HG03565 (cell line): ENCODE measurements around the gene RAB36.

Source experiments
- ATAC-seq: cut with Tn5 transposase; IDR thresholded peaks from one replicate; pipeline ENCODE4 v1.9.1; 2021; ENCODE audit warnings: mild to moderate bottlenecking, moderate library complexity; ENCODE audit not compliant: unreplicated experiment

RAB36 gene, protein sequence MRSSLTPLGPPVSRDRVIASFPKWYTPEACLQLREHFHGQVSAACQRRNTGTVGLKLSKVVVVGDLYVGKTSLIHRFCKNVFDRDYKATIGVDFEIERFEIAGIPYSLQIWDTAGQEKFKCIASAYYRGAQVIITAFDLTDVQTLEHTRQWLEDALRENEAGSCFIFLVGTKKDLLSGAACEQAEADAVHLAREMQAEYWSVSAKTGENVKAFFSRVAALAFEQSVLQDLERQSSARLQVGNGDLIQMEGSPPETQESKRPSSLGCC

DNA sequence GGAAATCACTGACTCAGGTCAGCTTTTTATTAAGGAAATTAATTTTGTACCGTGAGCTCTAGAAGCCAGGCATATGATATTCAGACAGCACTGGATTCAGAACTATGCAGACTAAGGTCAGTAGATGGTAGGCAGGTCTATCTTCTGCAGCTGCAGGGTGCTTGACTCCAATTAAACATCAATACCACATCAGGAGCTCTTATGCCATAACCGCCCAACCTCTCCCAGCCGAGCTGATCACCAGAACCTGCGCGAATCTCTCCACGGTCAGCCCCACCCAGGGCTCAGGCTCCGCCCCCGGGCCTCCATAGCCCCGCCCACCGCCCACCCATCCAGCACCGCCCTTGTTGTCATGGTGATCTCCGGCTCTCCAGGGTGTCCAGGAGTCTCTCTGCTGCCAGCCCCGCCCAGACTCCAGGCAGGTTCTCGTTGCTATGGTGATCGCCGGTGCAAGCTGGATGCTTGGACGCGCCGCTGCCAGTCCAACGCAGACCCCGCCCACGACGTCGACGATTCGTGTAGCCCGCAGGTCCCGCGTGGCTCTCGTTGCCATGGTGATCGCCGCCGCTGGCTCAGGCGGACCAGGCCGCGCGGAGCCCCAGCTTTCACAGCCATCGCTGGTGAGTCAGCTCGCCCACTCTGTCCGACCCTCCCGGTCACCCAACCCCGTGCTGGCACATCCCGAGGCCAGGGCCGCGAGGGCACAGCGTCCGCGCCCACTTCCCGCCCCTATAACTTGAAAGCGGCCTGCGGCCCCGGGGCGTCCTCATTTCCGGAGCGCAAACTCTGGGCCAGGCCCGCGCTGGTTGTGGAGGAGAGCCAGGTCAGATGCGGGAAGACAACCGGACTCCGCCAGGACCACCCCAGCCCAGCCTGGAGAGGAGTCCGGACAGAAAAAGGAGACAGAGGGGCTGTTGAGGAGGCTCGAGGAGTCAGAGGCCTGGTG is at the start of gene RAB36:
TSS of gene RAB36 (plus strand) at position 546 of the 946 bp plus-strand sequence. CDS start 1,140 bp downstream, outside the sequence.
- no peak for ATAC-seq

DNA sequence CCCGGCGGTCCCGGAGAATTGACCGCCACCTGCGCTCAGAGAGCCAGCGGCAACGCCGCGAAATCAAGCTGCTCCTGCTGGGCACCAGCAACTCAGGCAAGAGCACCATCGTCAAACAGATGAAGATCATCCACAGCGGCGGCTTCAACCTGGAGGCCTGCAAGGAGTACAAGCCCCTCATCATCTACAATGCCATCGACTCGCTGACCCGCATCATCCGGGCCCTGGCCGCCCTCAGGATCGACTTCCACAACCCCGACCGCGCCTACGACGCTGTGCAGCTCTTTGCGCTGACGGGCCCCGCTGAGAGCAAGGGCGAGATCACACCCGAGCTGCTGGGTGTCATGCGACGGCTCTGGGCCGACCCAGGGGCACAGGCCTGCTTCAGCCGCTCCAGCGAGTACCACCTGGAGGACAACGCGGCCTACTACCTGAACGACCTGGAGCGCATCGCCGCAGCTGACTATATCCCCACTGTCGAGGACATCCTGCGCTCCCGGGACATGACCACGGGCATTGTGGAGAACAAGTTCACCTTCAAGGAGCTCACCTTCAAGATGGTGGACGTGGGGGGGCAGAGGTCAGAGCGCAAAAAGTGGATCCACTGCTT is 49.4 kb upstream of the RAB36 start:
- no peak for ATAC-seq

DNA sequence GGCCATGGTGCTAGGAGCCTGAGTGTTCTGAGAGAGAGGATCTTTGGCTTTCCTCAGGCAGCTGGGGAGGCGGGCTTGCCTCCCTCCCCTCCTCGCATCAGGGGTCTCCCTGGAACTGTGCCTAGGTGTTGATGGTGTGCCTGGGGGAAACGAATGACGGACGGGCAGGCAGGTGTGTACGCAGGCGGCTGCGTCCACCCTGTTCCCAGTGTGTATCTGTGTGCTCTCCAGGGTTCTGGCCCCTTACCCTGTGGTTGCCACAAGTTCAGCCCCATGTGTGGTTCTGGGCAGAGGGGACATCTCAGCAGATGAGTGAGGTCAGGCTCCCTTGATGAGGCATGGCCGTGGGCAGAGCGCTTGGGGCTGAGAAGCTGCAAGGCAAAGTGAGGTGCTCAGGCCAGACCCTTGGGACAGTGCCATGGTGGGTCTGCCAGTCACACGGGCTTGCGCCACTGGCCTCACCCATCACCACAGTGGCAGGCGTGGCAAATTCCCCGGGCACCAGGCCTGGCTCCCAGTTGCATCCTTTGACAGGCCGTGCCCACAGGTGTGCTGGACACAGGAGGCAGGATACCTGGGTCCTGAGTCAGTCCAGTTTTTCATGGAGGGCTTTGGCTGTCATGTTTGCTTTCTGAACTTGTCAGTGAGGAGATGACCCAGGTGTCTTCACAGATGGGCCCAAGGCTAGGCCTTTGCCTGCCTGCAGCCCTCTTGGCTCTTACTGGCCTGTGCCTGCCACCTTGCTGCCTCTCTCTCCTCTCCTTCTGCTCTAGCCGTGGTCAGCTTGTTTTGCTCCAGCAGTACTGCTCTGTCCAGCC is 47.7 kb upstream of the RAB36 start:
- ATAC-seq = no peak

DNA sequence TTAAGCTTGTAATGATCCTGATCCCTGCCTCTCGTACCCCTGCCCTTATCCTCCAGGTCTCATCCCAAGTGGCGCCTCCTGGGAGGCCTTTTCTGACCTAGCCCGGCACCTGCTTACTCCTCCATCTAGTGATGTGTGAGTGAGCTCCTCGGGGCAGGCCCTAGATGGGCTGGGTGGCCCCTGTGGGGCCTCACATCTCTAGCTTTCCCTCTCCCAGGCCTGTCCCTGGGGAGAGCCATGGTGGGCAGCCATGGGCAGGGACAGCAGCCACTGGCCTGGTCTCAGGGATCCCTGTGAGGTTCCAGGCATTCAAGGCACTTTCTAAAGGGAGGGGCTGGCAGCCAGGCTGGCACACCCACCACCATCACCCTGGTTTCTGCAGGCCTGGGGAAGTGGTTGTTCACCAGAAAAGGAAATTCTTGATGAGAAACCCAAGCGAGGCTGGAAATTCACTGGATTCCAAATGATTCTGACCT is 47.0 kb upstream of the RAB36 start:
- no peak for ATAC-seq

DNA sequence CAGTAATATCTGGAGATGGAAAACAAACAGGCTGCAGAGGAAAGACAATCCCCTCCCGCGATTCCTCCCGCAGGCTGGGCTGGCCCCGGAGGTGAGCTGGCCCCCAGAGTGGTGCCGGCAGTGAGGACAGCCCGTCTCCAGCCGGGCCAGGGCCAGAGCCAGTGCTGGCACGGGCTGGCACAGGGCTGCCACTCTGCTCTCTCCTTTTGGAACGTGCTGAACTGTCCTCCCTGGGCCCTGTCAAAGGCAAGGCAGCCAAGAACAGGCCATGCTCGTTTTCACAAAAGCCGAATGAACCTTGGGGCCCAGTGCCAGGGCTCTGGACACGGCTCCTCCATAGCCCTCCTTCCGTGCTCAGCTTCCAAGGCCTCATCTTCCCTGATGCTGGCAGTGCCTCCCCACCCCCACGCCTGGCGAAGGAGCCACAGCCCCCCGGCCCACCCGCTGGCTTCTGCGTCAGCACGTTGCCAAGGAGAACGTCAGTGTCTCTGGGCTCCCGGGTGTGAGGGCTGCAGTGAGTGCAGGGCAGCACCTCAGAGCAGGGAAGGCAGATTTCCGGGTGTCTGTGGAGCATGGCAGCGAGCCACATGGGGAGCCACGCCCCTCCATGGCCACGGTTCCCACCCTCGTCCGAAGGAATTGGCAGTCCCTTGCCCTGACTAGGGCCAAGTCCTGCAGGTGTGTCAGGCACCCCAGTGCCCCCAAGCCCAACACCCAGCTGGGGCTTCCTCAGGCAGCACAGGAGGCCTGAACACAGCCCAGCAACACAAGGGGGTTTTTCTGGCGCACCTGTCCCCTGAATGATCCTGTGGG is 46.4 kb upstream of the RAB36 start:
- ATAC-seq = no peak

DNA sequence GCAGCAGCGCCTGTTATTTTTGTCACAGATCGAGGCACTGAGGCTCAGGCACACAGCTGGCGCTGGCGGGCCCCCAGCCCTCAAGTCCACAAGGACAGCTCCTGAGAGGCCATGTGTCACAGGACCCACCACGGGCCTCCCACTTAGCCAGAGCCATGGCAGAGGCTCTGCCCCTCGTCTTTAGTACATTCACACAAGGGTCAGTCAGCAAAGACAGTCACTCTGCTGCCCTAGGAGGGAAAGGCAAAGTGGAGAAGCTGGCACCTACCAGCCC is 45.8 kb upstream of the RAB36 start:
- ATAC-seq = no peak

DNA sequence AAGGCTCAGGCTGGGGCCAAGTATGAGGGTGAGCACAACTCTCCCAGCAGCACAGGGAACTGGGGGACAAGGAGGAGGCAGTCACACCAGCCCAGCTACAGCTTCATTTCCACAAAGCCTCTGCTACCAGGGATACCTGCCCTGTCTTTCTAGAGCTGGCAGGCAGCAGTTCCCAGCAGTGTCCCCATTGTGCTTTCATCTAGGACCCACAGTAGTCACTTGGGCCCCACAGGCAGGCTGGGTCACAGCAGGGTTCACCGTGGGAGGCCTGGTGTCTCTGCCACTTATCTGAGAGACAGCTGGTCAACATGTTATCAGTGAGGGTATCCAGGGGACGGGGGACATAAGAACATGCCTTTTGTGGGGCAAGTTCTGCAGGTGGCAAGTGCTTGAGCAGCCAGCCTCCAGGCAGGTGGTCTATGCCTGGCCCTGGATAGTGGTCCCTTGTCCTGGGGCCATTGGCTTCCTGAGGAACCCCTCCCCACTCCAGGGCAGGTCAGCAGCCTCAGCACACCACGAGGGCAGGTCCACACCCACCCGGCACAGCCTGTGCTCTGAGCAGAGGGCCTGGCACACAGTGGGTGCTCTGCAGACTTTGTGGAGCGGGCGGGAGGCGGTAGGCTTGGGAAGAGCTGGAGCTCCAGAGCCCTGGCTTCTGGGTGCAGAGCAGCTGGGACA is 45.0 kb upstream of the RAB36 start:
- ATAC-seq = no peak

DNA sequence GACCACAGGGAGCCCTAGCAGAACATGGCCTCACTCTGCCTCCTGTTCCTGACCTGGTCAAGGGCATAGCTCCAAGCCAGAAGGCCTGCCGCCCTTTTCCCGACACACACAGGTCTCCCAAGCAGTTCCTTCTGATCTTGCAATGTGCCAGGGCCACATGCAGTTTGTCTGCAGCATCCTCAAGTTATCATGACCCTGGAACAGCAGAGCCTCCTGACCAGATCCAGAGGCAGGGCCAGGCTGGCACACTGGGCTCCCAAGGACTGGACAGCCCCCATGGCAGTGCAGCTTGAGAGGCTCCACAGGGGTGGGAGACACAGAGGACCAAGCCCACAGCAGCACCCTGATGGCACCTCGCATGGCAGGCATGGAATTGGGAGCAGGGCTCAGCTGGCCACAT is 43.8 kb upstream of the RAB36 start:
- no peak for ATAC-seq

DNA sequence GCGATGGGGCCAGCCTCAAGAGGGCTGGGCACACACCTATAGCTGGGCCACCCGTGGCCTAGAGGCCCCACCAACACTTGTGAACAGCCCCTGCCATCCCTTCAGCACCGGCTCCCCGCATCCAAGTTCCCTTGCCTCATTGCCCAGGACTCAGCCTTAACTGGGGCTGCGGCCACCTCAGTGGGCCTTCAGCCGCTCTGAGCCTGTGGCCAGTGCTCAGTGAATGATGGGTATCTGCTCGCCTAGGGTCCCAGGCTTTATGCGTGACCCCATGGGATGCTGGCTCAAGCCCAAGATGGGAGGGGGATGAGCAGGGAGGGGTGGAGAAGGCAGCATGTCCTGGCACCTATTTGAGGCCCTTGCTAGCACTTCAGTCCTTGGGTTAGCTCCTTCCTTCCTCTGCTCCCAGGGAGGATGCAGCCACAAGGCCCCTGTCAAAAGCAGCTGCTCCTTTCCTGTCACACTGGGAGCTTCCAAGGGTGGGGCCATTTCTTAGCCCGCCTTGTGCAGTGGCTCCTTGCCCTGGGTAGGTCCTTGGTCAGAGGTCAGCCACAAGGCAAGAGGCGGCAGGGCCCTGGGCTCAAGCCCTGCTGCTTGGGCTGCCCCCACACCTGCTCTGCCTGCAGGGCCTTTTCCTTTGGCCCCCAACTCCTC is 43.1 kb upstream of the RAB36 start:
- ATAC-seq = no peak

DNA sequence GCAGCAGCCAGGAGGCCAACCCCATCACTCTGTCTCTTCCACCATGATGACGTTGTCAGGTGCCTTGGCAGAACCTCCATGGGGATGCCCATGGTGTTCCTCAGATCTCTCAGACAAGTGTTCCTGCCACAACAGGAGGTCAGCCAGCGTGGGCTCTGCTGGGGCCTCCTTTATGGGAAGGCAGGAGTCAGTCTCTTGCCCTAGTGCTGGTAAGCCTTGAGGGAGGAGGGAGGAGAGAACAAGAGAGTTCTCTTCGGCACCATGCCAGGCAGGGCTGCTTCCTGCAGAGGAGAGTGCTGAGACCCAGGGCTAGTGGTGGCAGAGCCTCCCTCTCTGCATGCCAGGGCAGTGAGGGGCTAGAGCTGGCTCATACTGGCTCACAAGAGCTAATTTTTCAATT is 42.5 kb upstream of the RAB36 start:
- no peak for ATAC-seq

DNA sequence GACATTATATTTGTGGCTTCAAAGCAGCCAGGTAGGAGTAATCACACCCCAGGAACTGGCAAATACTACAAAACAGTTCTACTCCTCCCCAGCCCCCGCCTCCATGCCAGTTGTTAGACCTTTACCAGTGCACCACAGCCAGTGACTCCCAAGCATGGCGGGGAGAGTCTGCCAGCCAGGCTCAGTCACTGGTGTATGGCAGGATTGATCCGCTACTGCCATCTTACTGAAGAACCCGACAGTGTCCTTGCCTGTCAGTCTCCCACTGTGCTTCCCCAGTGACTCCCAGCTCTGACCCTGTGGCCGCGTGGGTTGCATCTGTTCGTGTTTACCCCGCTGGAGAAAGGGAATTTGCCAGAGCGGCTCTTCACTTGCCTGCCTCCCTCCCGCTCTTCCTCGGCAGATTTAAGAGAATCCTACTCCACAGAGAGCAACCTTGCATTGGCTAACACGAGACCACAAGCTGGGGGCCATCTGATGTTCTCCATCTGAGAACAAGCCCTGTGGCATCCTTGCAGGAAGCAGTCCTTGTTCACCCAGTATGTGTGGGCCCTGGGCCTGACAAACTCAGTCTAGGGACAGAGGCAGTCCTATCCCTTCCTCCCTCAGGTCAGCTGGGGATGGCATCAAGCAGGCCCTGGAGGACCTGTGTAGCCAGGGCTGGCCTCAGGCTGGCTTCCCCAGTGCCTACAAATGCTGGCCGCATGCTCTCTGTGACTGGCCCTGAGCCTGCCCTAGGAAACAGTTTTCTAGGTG is 41.9 kb upstream of the RAB36 start:
- ATAC-seq = no peak

DNA sequence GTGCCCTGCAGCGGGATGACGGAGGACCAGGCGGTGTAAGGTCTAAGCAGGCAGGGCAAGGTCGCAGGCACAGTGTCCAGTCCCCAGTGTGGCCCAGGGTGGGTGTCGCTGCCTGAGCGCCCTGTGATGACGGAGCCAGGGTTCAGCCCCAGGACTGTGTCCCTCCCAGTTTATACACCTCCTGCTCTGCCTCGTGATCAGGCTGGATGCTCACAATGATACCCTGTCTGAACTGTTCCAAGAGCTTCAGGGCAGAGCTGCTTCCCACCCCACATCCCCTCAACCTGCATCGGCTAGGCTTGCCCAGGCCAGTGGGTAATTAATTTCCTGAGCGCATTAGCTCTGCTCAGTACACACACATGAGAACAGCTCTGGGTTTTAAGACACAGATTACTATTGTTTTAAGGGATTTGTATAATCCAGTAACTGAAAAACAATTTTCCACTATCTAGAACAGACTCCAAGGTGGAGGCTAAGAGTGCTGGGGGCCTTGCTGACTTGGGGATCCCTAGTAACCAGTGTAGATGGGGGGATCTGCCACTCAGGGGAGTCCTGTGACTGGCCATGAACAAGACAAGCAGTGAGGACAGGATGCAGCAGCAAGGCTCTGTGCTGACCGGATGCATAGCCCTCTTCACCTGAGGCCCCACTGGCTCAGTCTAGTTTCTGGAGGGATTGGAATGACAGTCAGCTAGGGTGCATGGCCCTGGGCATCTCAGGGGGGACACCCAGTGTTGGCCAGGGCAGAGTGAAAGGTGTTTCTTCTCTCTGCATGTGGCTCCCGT is 40.9 kb upstream of the RAB36 start:
- ATAC-seq = no peak

DNA sequence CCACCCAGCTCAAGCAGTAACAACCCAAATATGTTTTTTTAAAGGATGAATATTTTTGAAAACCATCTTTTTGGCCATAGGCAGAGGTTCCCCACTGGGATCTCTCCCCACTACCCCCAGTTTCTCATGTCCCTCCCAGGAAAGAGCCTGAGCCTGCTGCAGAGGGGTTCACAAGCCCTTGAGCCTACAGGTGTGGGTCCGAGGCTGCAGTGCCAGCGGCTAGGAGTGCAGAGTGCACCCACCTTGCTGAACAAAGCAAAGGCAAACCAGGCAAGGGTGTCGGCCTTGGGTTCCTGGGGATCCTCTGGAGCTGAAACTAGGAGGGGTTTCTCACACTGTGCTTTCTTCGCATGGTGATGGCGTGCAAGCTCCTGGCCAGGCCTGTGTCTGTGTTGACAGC is 40.0 kb upstream of the RAB36 start:
- ATAC-seq = no peak

DNA sequence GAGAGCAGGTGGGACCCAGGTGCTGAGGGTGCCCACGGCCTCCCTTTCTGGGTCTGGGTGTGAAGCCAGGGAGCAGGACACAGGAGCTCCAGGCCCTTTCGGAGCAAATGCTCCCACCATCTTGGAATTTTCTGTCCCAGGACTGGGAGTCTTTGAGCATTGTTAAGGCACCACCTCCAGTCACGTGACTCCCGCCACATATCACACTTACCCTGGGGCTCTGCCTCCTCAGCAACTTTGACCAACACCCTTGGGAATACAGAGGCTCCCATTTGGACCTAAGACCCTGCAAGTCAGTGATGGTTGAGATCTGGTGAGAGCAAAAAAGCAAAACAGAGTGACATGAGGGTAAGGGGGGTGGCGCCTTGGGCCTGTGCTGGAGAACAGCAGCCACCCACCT is 39.4 kb upstream of the RAB36 start:
- ATAC-seq = no peak

DNA sequence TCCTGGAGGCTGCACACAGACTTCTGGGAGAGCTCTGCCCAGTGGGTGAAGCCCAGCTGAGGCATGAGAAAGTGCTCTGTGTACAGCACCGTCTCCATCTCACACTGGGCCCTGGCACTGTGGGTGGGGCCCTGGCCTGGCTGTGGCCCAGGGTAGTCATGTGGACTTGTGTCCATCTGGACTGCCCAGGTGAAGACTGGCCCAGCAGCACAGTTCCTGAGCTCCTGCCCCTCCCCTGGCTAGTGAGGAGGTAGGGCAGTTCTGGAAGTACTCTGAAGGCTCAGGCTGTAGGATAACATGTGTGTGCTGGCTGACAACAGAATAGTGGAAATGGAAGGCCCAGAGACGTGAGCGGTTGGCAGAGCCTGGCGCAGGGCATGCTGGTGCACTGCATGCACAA is 38.9 kb upstream of the RAB36 start:
- no peak for ATAC-seq

DNA sequence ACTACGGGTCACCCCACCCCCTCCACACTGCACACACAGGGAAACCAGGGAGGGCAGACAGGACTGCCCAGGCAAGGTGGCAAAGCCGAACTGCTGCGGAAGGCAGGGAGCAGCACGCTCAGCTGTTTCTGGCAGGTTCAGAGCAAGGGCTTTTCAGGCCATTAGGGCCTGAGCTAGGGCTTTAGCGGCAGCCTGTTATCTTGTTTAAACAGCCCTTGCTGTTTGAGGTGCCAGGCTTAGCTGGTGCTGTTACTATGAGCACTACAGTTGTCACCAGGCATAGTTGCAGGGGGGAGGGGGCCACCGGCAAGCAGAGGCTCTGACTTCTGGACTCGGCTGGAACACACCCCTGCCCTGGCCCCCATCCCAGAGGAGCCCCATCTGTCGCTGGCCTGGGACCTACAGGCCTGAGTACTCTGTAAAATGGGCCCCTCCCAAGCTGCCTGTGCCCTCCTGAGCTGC is 38.3 kb upstream of the RAB36 start:
- ATAC-seq = no peak

DNA sequence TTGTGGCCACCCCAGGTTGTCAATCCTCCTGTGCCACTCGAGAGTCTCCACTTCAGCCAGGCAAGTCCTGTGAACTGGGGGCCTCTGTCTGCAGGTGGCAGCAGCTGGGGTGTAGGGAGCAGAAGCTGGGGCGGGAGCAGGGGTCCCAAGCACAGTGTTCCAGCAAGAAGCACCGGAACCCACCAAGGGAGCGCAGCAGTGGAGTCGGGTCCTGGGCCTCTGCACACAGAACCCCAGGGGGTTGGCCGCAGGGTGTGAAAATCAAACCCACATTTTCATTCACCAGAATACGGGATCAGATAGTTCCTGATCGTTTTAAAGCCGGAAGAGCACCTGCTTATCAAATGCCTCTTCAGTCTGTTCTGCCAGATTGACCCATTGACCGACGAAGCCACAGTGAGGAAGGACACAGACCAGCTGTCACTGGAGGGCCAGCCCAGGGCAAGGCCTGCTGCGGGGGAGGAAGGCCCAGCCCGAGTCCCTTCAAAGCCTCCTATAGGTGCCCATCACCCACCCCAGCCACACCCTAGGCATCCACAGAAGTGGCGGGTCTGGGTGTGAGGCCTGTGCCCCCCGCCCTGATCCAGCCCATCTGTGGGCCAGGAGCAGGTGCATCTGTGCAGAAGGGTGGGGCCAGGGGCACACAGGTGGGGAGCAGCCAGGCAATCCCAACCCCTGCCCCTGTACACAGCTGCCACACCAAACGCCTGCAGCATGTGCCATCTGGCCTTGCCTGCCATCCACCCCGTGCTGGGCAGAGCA is 37.6 kb upstream of the RAB36 start:
- ATAC-seq = no peak
